ENCODE measurements around the gene RGS7. TPM values are rescaled to one million over a fixed set of nuclear protein-coding genes. Genes with fewer than 3 reads are reported as not detected.

The RGS7 gene
- total and polyA plus RNA-seq, 2 experiments from 2014 or later = 0.22 to 0.73 TPM

GRCh38 chr1:241125286-241125685 is 231.7 kb downstream of the RGS7 start:
- H3K27me3 ChIP-seq = no peaks in the 10 kb centered on the region
- no peak overlapping the region for H3K4me3 ChIP-seq
- no peak overlapping the region for H3K27ac ChIP-seq
- no peak overlapping the region for H2AFZ ChIP-seq
- no peaks in the 10 kb centered on the region for H3K9me3 ChIP-seq (ENCODE audit: low read depth)
- H3K4me1 ChIP-seq (ENCODE audit: insufficient read depth) = no peaks in the 10 kb centered on the region
- DNase-seq (ENCODE audit: low spot score) = no peak
- no peaks in the 10 kb centered on the region for H3K36me3 ChIP-seq (replicated peaks; ENCODE audit: insufficient read depth, low read depth)
- 94% methylated on average over 2 of the region's 2 CpGs for WGBS (ENCODE audit: low lambda C conversion rate, missing lambda C conversion rate)
- H3K79me2 ChIP-seq = no peaks in the 10 kb centered on the region
- H3K9me2 ChIP-seq (replicated peaks; ENCODE audit: insufficient read depth) = no peaks in the 10 kb centered on the region
- no peaks in the 10 kb centered on the region for H4K20me1 ChIP-seq (ENCODE audit: insufficient read depth, poor library complexity, severe bottlenecking)
- no peak overlapping the region for H3K4me2 ChIP-seq
- TF ChIP-seq EZH2 (IDR thresholded peaks at IDR 0.05; ENCODE audit: borderline replicate concordance) (no peak), CTCF (IDR thresholded peaks at IDR 0.05; ENCODE audit: poor library complexity) (no peak), EZH2phosphoT487 (IDR thresholded peaks at IDR 0.05; ENCODE audit: low read depth, severe bottlenecking, unreplicated experiment) (no peak)

GRCh38 chr1:241118049-241118448 is 239.0 kb downstream of the RGS7 start:
- Histone ChIP-seq H3K4me2 (no peak overlapping the region), H3K4me3 (no peak overlapping the region), H3K4me1 (ENCODE audit: insufficient read depth) (peaks cover 5% of the 10 kb centered on the region), H3K9me3 (ENCODE audit: low read depth) (no peaks in the 10 kb centered on the region), H3K9me2 (replicated peaks; ENCODE audit: insufficient read depth) (no peaks in the 10 kb centered on the region), H3K36me3 (replicated peaks; ENCODE audit: insufficient read depth, low read depth) (no peaks in the 10 kb centered on the region), H3K79me2 (no peaks in the 10 kb centered on the region), H3K27ac (no peak overlapping the region), H3K27me3 (no peaks in the 10 kb centered on the region), H2AFZ (no peak overlapping the region), H4K20me1 (ENCODE audit: insufficient read depth, poor library complexity, severe bottlenecking) (no peaks in the 10 kb centered on the region)
- TF ChIP-seq EZH2phosphoT487 (IDR thresholded peaks at IDR 0.05; ENCODE audit: low read depth, severe bottlenecking, unreplicated experiment) = no peak
- no peak for TF ChIP-seq CTCF (IDR thresholded peaks at IDR 0.05; ENCODE audit: poor library complexity)
- TF ChIP-seq EZH2 (IDR thresholded peaks at IDR 0.05; ENCODE audit: borderline replicate concordance) = no peak
- 88% methylated on average over 3 of the region's 3 CpGs for whole genome bisulfite sequencing (ENCODE audit: low lambda C conversion rate, missing lambda C conversion rate)
- no peak for DNase-seq (ENCODE audit: low spot score)

- peaks cover 5% of the 10 kb centered on the region for H3K4me1 ChIP-seq (ENCODE audit: insufficient read depth)
- H4K20me1 ChIP-seq (ENCODE audit: insufficient read depth, poor library complexity, severe bottlenecking) = no peaks in the 10 kb centered on the region
- no peak overlapping the region for H3K4me3 ChIP-seq
- H3K27ac ChIP-seq = no peak overlapping the region
- DNase-seq (ENCODE audit: low spot score) = no peak
- 90% methylated on average over 5 of the region's 5 CpGs for WGBS (ENCODE audit: low lambda C conversion rate, missing lambda C conversion rate)
- H3K9me3 ChIP-seq (ENCODE audit: low read depth) = no peaks in the 10 kb centered on the region
- no peaks in the 10 kb centered on the region for H3K9me2 ChIP-seq (replicated peaks; ENCODE audit: insufficient read depth)
- no peak overlapping the region for H3K4me2 ChIP-seq
- no peaks in the 10 kb centered on the region for H3K27me3 ChIP-seq
- no peaks in the 10 kb centered on the region for H3K79me2 ChIP-seq
- no peak overlapping the region for H2AFZ ChIP-seq
- H3K36me3 ChIP-seq (replicated peaks; ENCODE audit: insufficient read depth, low read depth) = no peaks in the 10 kb centered on the region
- TF ChIP-seq EZH2 (IDR thresholded peaks at IDR 0.05; ENCODE audit: borderline replicate concordance) (no peak), EZH2phosphoT487 (IDR thresholded peaks at IDR 0.05; ENCODE audit: low read depth, severe bottlenecking, unreplicated experiment) (no peak), CTCF (IDR thresholded peaks at IDR 0.05; ENCODE audit: poor library complexity) (no peak)
Observed at GRCh38 chr1:241115784-241116183, 241.2 kb downstream of the RGS7 start.

All from hepatocyte (in vitro differentiated cells).